ENCODE data around the gene PCDHGA7.
"Not testable (repeated sequence)": the region's sequence is repeated elsewhere in the genome, so short reads cannot be mapped to it uniquely, and the experiment has no call there.

PCDHGA7 gene

DNA sequence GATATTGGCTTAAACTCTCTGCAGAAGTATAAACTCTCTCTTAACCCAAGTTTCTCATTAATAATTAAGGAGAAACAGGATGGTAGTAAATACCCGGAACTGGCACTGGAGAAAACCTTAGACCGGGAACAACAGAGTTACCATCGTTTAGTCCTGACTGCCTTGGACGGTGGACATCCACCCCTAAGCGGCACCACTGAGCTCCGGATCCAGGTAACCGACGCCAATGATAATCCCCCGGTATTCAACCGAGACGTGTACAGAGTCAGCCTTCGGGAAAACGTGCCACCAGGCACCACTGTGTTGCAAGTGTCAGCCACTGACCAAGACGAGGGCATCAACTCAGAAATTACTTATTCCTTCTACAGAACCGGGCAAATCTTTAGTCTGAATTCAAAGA lies 16.1 kb downstream of the PCDHGA7 start:
- DNase-seq (ENCODE audit: low spot score) = no peak

DNA sequence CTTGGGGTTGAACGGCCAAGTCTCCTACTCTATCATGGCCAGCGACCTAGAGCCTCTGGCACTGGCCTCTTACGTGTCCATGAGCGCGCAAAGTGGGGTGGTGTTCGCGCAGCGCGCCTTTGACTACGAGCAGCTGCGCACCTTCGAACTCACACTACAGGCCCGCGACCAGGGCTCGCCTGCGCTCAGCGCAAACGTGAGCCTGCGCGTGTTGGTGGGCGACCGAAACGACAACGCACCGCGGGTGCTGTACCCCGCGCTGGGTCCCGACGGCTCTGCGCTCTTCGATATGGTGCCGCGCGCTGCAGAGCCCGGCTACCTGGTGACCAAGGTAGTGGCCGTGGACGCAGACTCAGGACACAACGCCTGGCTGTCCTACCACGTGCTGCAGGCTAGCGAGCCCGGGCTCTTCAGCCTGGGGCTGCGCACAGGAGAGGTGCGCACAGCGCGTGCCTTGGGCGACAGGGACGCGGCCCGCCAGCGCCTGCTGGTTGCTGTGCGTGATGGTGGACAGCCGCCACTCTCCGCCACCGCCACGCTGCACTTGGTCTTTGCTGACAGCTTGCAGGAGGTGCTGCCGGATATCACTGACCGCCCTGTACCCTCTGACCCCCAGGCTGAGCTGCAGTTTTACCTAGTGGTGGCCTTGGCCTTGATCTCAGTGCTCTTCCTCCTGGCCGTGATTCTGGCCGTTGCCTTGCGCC lies 17.2 kb downstream of the PCDHGA7 start:
- no peak for DNase-seq (ENCODE audit: low spot score)

DNA sequence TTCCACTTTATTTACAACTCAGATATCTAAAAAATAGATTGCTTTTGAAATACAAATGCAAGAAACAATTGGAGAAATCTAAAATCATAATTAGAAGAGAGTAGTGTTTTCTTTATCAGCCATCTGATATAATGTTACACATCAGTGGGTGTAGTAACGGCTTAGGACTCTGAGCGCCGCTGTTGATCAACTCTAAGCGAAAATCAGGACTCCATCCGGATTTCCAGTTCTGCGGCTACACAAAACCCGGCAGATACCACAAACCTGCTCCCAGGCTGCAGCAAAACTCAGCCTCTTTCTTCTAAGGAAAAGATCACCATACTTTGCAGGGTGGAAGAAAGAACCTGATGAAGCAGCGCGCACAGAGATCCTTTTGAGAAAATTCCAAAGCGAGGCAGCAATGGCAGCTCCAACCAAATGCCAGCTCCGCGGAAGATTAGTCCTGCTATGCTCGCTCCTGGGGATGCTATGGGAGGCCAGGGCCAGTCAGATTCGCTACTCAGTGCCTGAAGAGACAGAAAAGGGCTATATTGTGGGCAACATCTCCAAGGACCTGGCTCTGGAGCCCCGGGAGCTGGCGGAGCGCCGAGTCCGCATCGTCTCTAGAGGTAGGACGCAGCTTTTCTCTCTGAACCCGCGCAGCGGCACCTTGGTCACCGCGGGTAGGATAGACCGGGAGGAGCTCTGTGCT lies 20.2 kb downstream of the PCDHGA7 start, which contains the start of gene PCDHGA9:
TSS of gene PCDHGA9 (plus strand) at position 226 of the 691 bp plus-strand sequence. CDS start at position 401, 175 bp downstream.
- DNase-seq (ENCODE audit: low spot score) = no peak

DNA sequence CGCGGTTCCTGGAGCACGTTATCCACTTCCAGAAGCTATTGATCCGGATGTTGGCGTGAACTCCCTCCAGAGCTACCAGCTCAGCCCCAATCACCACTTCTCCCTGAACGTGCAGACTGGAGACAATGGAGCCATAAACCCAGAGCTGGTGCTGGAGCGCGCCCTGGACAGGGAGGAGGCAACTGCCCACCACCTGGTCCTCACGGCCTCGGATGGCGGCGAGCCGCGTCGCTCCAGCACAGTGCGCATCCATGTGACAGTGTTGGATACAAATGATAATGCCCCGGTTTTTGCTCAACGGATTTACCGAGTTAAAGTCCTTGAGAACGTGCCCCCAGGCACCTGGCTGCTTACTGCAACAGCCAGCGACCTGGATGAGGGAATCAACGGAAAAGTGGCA lies 20.8 kb downstream of the PCDHGA7 start:
- no peak for DNase-seq (ENCODE audit: low spot score)

DNA sequence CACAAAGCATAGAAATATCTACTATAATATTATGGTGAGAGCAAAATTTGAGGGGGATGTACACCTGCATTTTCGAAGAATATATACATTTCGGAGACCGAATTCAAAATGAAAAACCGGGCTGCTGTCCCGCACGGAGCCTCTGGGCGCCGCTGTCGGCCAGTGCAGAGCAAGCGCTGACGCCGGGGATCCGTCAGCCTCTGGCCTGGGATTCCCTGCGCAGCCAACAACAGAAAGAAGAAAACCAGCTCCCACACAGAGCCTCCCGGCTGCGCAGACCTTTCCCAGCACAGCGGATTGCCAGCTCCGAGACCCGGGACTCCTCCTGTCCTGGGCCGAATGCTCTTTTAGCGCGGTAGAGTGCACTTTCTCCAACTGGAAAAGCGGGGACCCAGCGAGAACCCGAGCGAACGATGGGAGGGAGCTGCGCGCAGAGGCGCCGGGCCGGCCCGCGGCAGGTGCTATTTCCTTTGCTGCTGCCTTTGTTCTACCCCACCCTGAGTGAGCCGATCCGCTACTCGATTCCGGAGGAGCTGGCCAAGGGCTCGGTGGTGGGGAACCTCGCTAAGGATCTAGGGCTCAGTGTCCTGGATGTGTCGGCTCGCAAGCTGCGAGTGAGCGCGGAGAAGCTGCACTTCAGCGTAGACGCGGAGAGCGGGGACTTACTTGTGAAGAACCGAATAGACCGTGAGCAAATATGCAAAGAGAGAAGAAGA lies 25.4 kb downstream of the PCDHGA7 start, which contains the start of gene PCDHGB6:
TSS of gene PCDHGB6 (plus strand) at position 232 of the 716 bp plus-strand sequence. CDS start at position 414, 182 bp downstream.
- peak; percentile 72 for DNase-seq (ENCODE audit: low spot score)

DNA sequence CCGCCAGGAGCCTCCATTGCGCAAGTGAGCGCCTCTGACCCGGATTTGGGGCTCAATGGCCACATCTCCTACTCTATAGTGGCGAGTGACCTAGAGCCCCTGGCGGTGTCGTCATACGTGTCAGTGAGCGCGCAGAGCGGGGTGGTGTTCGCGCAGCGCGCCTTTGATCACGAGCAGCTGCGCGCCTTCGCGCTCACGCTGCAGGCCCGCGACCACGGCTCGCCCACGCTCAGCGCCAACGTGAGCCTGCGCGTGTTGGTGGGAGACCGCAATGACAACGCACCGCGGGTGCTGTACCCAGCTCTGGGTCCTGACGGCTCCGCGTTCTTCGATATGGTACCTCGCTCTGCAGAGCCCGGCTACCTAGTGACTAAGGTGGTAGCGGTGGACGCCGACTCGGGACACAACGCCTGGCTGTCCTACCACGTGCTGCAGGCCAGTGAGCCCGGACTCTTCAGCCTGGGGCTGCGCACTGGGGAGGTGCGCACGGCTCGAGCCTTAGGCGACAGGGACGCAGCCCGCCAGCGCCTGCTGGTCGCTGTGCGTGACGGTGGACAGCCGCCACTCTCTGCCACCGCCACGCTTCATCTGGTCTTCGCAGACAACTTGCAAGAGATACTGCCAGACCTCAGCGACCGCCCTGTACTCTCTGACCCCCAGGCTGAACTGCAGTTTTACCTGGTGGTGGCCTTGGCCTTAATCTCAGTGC lies 27.2 kb downstream of the PCDHGA7 start:
- no peak for DNase-seq (ENCODE audit: low spot score)

DNA sequence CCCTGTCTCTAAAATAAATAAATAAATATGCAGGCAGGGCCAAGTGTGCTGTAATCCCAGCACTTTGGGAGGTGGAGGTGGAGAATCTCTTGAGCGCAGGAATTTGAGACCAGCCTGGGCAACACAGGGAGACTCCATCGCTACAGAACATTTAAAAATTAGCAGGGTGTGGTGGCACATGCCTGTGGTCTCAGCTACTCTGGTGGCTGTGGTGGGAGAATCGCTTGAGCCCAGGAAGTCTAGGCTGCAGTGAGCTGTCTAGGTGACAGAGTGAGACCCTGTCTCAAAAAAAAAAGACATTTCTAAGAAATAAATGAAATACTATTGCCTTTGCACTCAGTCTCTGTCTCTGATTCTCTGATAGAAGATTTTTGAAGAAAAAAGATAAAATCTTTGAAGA lies 29.0 kb downstream of the PCDHGA7 start:
- DNase-seq (ENCODE audit: low spot score) = no peak

DNA sequence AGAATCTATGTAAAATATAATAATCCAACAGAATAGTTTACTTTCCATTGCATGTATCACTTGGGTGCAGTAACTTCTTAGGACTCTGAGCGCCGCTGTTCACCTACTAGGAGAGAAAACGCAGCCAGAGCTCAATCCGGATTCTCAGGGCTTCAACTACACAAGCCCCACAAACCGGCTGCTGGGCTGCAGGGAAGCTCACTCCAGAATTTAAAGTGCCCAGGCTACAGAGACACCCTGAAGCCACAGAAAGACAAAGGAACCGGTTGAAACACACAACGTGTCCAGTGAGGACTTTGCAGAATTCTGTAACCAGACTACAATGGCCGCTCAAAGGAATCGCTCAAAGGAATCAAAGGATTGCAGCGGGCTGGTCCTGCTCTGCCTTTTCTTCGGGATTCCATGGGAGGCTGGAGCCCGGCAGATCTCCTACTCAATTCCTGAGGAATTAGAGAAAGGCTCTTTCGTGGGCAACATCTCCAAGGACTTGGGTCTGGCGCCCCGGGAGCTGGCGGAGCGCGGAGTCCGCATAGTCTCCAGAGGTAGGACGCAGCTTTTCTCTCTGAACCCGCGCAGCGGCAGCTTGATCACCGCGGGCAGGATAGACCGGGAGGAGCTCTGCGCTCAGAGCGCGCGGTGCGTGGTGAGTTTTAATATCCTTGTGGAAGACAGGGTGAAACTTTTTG lies 30.5 kb downstream of the PCDHGA7 start, which contains the start of gene PCDHGA10:
TSS of gene PCDHGA10 (plus strand) at position 134 of the 686 bp plus-strand sequence. CDS start at position 323, 189 bp downstream.
- no peak for DNase-seq (ENCODE audit: low spot score)

DNA sequence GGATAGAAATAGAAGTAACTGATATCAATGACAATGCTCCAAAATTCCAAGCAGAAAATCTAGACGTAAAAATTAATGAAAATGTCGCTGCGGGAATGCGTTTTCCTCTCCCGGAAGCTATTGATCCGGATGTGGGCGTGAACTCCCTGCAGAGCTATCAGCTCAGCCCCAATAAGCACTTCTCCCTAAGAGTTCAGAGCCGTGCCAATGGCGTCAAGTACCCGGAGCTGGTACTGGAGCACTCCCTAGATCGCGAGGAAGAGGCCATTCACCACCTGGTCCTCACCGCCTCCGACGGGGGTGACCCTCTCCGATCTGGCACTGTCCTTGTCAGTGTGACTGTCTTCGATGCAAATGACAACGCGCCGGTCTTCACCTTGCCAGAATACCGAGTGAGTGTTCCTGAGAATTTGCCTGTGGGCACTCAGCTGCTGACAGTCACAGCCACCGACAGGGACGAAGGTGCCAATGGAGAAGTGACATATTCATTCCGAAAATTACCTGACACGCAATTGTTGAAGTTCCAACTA lies 31.1 kb downstream of the PCDHGA7 start:
- no peak for DNase-seq (ENCODE audit: low spot score)

DNA sequence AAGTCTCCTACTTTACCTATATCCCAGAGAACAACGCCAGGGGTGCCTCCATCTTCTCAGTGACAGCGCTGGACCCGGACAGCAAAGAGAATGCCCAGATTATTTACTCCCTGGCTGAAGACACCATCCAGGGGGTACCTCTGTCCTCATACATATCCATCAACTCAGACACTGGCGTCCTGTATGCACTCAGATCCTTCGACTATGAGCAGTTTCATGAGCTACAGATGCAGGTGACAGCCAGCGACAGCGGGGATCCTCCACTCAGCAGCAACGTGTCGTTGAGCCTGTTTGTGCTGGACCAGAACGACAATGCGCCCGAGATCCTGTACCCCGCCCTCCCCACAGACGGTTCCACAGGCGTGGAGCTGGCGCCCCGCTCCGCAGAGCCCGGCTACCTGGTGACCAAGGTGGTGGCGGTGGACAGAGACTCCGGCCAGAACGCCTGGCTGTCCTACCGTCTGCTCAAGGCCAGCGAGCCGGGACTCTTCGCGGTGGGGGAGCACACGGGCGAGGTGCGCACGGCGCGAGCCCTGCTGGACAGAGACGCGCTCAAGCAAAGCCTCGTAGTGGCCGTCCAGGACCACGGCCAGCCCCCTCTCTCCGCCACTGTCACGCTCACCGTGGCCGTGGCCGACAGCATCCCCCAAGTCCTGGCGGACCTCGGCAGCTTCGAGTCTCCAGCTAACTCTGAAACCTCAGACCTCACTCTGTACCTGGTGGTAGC lies 32.2 kb downstream of the PCDHGA7 start:
- DNase-seq (ENCODE audit: low spot score) = not testable (repeated sequence)

DNA sequence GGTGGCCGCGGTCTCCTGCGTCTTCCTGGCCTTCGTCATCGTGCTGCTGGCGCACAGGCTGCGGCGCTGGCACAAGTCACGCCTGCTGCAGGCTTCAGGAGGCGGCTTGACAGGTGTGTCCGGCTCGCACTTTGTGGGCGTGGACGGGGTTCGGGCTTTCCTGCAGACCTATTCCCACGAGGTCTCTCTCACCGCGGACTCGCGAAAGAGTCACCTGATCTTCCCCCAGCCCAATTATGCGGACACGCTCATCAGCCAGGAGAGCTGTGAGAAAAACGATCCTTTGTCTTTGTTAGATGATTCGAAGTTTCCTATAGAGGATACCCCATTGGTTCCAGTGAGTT lies 32.7 kb downstream of the PCDHGA7 start:
- not testable (repeated sequence) for DNase-seq (ENCODE audit: low spot score)

DNA sequence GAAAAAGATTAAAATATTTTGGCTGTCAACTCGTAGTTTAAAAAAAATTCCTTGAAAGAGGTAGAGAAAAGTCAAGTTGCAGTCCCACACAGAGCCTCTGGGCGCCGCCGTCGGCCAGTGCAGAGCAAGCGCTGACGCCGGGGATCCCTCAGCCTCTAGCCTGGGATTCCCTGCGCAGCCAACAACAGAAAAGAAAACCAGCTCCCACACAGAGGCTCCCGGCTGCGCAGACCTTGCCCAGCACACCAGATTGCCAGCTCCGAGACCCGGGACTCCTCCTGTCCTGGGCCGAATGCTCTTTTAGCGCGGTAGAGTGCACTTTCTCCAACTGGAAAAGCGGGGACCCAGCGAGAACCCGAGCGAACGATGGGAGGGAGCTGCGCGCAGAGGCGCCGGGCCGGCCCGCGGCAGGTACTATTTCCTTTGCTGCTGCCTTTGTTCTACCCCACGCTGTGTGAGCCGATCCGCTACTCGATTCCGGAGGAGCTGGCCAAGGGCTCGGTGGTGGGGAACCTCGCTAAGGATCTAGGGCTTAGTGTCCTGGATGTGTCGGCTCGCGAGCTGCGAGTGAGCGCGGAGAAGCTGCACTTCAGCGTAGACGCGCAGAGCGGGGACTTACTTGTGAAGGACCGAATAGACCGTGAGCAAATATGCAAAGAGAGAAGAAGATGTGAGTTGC lies 35.1 kb downstream of the PCDHGA7 start, which contains the start of gene PCDHGB7:
TSS of gene PCDHGB7 (plus strand) at position 184 of the 679 bp plus-strand sequence. CDS start at position 367, 183 bp downstream.
- DNase-seq (ENCODE audit: low spot score) = peak; percentile 87

DNA sequence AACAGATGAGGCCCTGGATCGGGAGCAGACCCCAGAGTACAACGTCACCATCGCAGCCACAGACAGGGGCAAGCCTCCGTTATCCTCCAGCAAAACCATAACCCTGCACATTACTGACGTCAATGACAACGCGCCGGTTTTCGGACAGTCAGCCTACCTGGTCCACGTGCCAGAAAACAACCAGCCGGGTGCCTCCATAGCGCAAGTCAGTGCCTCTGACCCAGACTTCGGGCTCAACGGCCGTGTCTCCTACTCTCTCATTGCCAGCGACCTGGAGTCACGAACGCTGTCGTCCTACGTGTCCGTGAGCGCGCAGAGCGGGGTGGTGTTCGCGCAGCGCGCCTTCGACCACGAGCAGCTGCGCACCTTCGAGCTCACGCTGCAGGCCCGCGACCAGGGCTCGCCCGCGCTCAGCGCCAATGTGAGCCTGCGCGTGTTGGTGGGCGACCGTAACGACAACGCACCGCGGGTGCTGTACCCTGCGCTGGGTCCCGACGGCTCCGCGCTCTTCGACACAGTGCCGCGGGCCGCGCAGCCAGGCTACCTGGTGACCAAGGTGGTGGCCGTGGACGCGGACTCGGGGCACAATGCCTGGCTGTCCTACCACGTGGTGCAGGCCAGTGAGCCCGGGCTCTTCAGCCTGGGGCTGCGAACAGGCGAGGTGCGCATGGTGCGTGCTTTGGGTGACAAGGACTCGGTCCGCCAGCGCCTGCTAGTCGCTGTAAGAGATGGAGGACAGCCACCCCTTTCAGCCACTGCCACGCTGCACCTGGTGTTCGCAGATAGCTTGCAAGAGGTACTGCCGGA lies 36.7 kb downstream of the PCDHGA7 start:
- DNase-seq (ENCODE audit: low spot score) = no peak

DNA sequence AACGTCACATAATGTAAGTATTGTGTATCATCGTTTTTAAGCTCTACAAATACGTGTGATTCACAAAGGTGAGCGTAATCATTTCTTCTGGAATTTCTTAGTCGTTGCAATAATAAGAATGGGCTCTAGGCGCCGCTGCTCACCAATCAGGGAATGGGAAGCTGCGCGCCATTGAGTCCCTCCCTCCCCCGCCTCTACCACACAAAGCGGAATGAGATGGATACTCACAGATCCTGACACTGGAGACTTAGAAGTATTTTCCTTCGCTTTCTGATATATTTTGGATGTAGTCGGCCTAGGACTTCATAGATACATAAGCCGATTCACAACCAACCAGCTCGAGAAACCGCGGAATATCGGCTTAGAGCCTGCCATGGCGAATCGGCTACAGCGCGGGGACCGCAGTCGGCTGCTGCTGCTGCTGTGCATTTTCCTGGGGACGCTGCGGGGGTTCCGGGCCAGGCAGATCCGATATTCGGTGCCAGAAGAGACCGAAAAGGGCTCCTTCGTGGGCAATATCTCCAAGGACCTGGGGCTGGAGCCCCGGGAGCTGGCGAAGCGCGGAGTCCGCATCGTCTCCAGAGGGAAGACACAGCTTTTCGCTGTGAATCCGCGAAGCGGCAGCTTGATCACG lies 38.4 kb downstream of the PCDHGA7 start, which contains the start of gene PCDHGA11:
TSS of gene PCDHGA11 (plus strand) at position 197 of the 634 bp plus-strand sequence. CDS start at position 374, 177 bp downstream.
- DNase-seq (ENCODE audit: low spot score) = peak; percentile 63

DNA sequence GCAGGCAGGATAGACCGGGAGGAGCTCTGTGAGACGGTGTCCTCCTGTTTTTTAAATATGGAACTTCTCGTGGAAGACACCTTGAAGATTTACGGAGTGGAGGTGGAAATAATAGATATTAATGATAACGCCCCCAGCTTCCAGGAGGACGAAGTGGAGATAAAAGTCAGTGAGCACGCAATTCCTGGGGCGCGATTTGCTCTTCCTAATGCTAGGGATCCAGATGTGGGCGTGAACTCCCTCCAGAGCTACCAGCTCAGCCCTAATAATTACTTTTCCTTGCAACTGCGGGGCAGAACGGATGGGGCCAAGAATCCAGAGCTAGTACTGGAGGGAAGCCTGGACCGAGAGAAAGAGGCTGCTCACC lies 38.9 kb downstream of the PCDHGA7 start:
- DNase-seq (ENCODE audit: low spot score) = no peak

DNA sequence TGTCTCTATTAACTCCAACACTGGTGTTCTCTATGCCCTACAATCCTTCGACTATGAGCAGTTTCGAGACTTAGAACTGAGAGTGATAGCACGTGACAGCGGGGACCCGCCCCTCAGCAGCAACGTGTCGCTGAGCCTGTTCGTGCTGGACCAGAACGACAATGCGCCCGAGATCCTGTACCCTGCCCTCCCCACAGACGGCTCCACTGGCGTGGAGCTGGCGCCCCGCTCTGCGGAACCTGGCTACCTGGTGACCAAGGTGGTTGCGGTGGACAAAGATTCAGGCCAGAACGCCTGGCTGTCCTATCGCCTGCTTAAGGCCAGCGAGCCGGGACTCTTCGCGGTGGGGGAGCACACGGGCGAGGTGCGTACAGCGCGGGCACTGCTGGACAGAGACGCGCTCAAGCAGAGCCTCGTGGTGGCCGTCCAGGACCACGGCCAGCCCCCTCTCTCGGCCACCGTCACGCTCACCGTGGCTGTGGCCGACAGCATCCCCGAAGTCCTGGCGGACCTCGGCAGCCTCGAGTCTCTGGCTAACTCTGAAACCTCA lies 40.3 kb downstream of the PCDHGA7 start:
- DNase-seq (ENCODE audit: low spot score) = no peak

DNA sequence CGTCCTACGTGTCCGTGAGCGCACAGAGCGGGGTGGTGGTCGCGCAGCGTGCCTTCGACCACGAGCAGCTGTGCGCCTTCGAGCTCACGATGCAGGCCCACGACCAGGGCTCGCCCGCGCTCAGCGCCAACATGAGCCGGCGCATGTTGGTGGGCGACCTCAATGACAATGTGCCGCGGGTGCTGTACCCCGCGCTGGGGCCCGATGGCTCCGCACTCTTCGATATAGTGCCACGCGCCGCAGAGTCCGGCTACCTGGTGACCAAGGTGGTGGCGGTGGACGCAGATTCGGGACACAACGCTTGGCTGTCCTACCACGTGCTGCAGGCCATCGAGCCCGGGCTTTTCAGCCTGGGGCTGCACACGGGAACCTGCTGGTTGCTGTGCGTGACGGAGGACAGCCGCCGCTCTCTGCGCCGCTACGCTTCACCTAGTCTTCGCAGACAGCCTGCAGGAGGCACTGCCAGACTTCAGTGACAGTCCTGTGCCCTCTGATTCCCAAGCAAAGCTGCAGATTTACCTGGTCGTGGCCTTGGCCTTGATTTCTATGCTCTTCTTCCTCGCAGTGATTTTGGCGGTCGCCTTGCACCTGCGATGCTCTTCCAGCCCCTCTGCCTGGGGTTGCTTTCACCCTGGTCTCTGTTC lies 45.4 kb downstream of the PCDHGA7 start:
- no peak for DNase-seq (ENCODE audit: low spot score)
